PC-3 (cell line): Measurements from ENCODE around the gene SPC25. TPM values are rescaled to one million over a fixed set of nuclear protein-coding genes. Genes with fewer than 3 reads are reported as not detected.

Experiments used
- ATAC-seq: fragments of 200-7000 bp; cut with Tn5 transposase; 2 replicates; pipeline ENCODE4 v1.9.1; 2020; ENCODE audit warnings: mild to moderate bottlenecking, moderate library complexity
- BruUV-seq: library from RNA; stranded (reverse); fragments of 400-500 nt; replicated peaks from 2 replicates; lab custom pipeline; 2021; lab: Mats Ljungman, UMichigan
- CTCF ChIA-PET: fragments of 300-600 bp; sonication (Branson Sonifier 250); formaldehyde crosslinking; loops from one replicate; lab custom pipeline; 2022; ENCODE audit warnings: antibody characterized with exemption; lab: Charles Lee
- POLR2A ChIA-PET: fragments of 300-600 bp; sonication (Branson Sonifier 250); formaldehyde crosslinking; loops from one replicate; lab custom pipeline; 2022; ENCODE audit warnings: antibody characterized with exemption; ENCODE audit not compliant: unreplicated experiment; lab: Charles Lee
- DNase-seq: peaks from one replicate; pipeline ENCODE4 v3.0.0-alpha.2; 2015
- H2AFZ ChIP-seq: fragments of 300-600 bp; sonication (generic); 2 replicates; pipeline ENCODE4 v1.6.0; 2016; ENCODE audit warnings: antibody characterized with exemption, low read length
- H3F3A ChIP-seq: fragments of 300-600 bp; sonication (generic); one replicate; pipeline ENCODE4 v1.6.0; 2017; ENCODE audit warnings: antibody characterized with exemption, low read length, control low read depth, mild to moderate bottlenecking; ENCODE audit not compliant: unreplicated experiment
- H3K27ac ChIP-seq: fragments of 300-600 bp; sonication (generic); 2 replicates; pipeline ENCODE4 v1.5.1; 2016; ENCODE audit warnings: mild to moderate bottlenecking, low read length
- H3K27me3 ChIP-seq: fragments of 300-600 bp; sonication (generic); 2 replicates; pipeline ENCODE4 v1.6.1; 2016; ENCODE audit warnings: low read length, mixed read lengths
- H3K36me3 ChIP-seq: fragments of 300-600 bp; sonication (generic); 2 replicates; pipeline ENCODE4 v1.6.1; 2016; ENCODE audit warnings: low read depth, mixed run types, low read length, mixed read lengths
- H3K4me1 ChIP-seq: fragments of 300-600 bp; sonication (generic); 2 replicates; pipeline ENCODE4 v1.5.1; 2016; ENCODE audit warnings: low read length; ENCODE audit not compliant: insufficient read depth
- H3K4me2 ChIP-seq: fragments of 300-600 bp; sonication (generic); 2 replicates; pipeline ENCODE4 v1.6.0; 2016; ENCODE audit warnings: low read length
- H3K4me3 ChIP-seq: fragments of 300-600 bp; sonication (generic); 2 replicates; pipeline ENCODE4 v1.5.1; 2016; ENCODE audit warnings: mild to moderate bottlenecking, low read length, mixed read lengths
- H3K79me2 ChIP-seq: fragments of 300-600 bp; sonication (generic); 2 replicates; pipeline ENCODE4 v1.6.1; 2017; ENCODE audit warnings: low read length, mixed read lengths
- H3K9ac ChIP-seq: fragments of 300-600 bp; sonication (generic); 2 replicates; pipeline ENCODE4 v1.6.0; 2016; ENCODE audit warnings: mild to moderate bottlenecking, low read length
- H3K9me2 ChIP-seq: fragments of 300-600 bp; sonication (generic); replicated peaks from 2 replicates; pipeline ENCODE4 v1.6.1; 2016; ENCODE audit warnings: mixed run types, low read length, mixed read lengths
- H3K9me3 ChIP-seq: fragments of 300-600 bp; sonication (generic); 2 replicates; pipeline ENCODE4 v1.6.1; 2016; ENCODE audit warnings: low read length, mixed read lengths
- H4K20me1 ChIP-seq: fragments of 300-600 bp; sonication (generic); 2 replicates; pipeline ENCODE4 v1.6.1; 2016; ENCODE audit warnings: low read length, mixed read lengths
- CTCF ChIP-seq: fragments of 300-600 bp; sonication (generic); conservative IDR thresholded peaks from 2 replicates; pipeline ENCODE4 v1.5.1; 2017; ENCODE audit warnings: antibody characterized with exemption, low read depth, mild to moderate bottlenecking, low read length
- EZH2 ChIP-seq: fragments of 300-600 bp; sonication (generic); IDR thresholded peaks from one replicate; pipeline ENCODE4 v1.6.1; 2017; ENCODE audit warnings: antibody characterized with exemption, mild to moderate bottlenecking, low read length; ENCODE audit not compliant: unreplicated experiment
- EZH2phosphoT487 ChIP-seq: fragments of 300-600 bp; sonication (generic); IDR thresholded peaks from 2 replicates; pipeline ENCODE4 v1.6.1; 2018; ENCODE audit warnings: mild to moderate bottlenecking, antibody characterized with exemption, low read length, borderline replicate concordance
- intact Hi-C: fragments of 100-400 bp; cut with micrococcal nuclease; formaldehyde crosslinking; loops from 2 replicates; pipeline ENCODE4 v1.9.0; 2023
- total RNA-seq: library from RNA; depleted of rRNA; stranded (reverse); fragments of >200 nt; gene quantifications from 2 replicates; pipeline ENCODE4 v1.2.3, GENCODE V29; 2014

The SPC25 gene
- total RNA-seq, 1 experiment from 2014 or later = 11.1 TPM

GRCh38 chr2:168850846-168851245, 39.4 kb downstream of the SPC25 start:
- Histone ChIP-seq H3K36me3 (no peaks in the 10 kb centered on the region), H3K79me2 (no peaks in the 10 kb centered on the region), H3K4me1 (peaks cover 10% of the 10 kb centered on the region), H2AFZ (no peak overlapping the region), H4K20me1 (no peaks in the 10 kb centered on the region), H3K9me3 (no peaks in the 10 kb centered on the region), H3K27ac (no peak overlapping the region), H3F3A (no peaks in the 10 kb centered on the region), H3K4me2 (no peak overlapping the region), H3K9me2 (no peaks in the 10 kb centered on the region), H3K9ac (no peak overlapping the region), H3K27me3 (no peaks in the 10 kb centered on the region), H3K4me3 (no peak overlapping the region)
- ChIA-PET CTCF (no interaction called here), POLR2A (no interaction called here)
- no TSS peak for BruUV-seq
- DNase-seq (no peak), ATAC-seq (no peak)
- TF ChIP-seq EZH2phosphoT487 (no peak), CTCF (no peak), EZH2 (no peak)
- intact Hi-C loops = no loop called here

GRCh38 chr2:168849610-168850009, 40.6 kb downstream of the SPC25 start:
- ChIA-PET POLR2A (no interaction called here), CTCF (no interaction called here)
- ATAC-seq (no peak), DNase-seq (no peak)
- Histone ChIP-seq H3K4me3 (no peak overlapping the region), H3F3A (no peaks in the 10 kb centered on the region), H3K9me3 (no peaks in the 10 kb centered on the region), H3K4me1 (peaks cover 10% of the 10 kb centered on the region), H3K4me2 (no peak overlapping the region), H3K9me2 (no peaks in the 10 kb centered on the region), H3K27me3 (no peaks in the 10 kb centered on the region), H4K20me1 (no peaks in the 10 kb centered on the region), H3K27ac (no peak overlapping the region), H3K36me3 (no peaks in the 10 kb centered on the region), H3K79me2 (no peaks in the 10 kb centered on the region), H2AFZ (no peak overlapping the region), H3K9ac (no peak overlapping the region)
- TF ChIP-seq EZH2phosphoT487 = no peak
- no peak for TF ChIP-seq EZH2
- 0 out of 2 replicates have a peak, but pooled peaks have one; percentile 16 for TF ChIP-seq CTCF
- no TSS peak for BruUV-seq
- intact Hi-C loops = no loop called here

- Histone ChIP-seq H3K36me3 (no peaks in the 10 kb centered on the region), H3K9me2 (no peaks in the 10 kb centered on the region), H4K20me1 (no peaks in the 10 kb centered on the region), H3F3A (no peaks in the 10 kb centered on the region), H3K27me3 (no peaks in the 10 kb centered on the region), H3K4me1 (peaks cover 10% of the 10 kb centered on the region), H2AFZ (no peak overlapping the region), H3K4me2 (no peak overlapping the region), H3K4me3 (no peak overlapping the region), H3K9me3 (no peaks in the 10 kb centered on the region), H3K27ac (no peak overlapping the region), H3K9ac (no peak overlapping the region), H3K79me2 (no peaks in the 10 kb centered on the region)
- ChIA-PET CTCF (no interaction called here), POLR2A (no interaction called here)
- ATAC-seq (no peak), DNase-seq (no peak)
- intact Hi-C loops = no loop called here
- TF ChIP-seq CTCF = no peak
- TF ChIP-seq EZH2 = no peak
- no peak for TF ChIP-seq EZH2phosphoT487
- no TSS peak for BruUV-seq
Measured at GRCh38 chr2:168848225-168848624, 42.0 kb downstream of the SPC25 start.
